ENCODE data around the gene TSPAN17. TPM values are rescaled to one million over a fixed set of nuclear protein-coding genes. Genes with fewer than 3 reads are reported as not detected.

Gene TSPAN17
- total and polyA plus RNA-seq, 2 experiments from 2014 or later: 30.2 to 32.3 TPM

DNA sequence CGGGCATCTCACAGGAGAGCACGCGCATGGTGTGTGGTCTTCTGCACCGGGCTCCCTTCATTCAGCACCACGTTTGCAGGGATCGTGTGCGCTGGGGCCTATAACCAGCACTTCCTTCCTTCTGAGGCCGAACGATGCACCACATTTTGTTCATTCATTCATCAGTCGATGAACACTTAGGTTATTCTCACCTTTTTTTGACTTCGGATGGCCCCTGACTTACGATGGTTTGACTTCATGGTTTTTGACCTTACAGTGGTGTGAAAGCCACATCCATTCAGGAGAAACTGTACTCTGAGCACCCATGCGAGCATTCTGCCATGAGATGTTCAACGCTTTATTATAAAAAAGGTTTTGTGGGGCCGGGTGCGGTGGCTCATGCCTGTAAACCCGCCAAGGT lies 27.5 kb downstream of the TSPAN17 start:
- H3K27ac ChIP-seq: no peak overlapping the region
- H3K4me3 ChIP-seq: no peak overlapping the region
- DNase-seq (ENCODE audit: low read depth in 1 of 2, low spot score in 1 of 2): no peak
- H3K27me3 ChIP-seq: no peaks in the 10 kb centered on the region
- TF ChIP-seq, protein P1, sequence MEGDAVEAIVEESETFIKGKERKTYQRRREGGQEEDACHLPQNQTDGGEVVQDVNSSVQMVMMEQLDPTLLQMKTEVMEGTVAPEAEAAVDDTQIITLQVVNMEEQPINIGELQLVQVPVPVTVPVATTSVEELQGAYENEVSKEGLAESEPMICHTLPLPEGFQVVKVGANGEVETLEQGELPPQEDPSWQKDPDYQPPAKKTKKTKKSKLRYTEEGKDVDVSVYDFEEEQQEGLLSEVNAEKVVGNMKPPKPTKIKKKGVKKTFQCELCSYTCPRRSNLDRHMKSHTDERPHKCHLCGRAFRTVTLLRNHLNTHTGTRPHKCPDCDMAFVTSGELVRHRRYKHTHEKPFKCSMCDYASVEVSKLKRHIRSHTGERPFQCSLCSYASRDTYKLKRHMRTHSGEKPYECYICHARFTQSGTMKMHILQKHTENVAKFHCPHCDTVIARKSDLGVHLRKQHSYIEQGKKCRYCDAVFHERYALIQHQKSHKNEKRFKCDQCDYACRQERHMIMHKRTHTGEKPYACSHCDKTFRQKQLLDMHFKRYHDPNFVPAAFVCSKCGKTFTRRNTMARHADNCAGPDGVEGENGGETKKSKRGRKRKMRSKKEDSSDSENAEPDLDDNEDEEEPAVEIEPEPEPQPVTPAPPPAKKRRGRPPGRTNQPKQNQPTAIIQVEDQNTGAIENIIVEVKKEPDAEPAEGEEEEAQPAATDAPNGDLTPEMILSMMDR (IDR thresholded peaks at IDR 0.05; ENCODE audit: low read depth, low read length): no peak
- no peaks in the 10 kb centered on the region for H3K4me1 ChIP-seq (ENCODE audit: low read depth)
- H3K9me3 ChIP-seq (ENCODE audit: low read depth): no peaks in the 10 kb centered on the region
- H3K36me3 ChIP-seq: no peaks in the 10 kb centered on the region

DNA sequence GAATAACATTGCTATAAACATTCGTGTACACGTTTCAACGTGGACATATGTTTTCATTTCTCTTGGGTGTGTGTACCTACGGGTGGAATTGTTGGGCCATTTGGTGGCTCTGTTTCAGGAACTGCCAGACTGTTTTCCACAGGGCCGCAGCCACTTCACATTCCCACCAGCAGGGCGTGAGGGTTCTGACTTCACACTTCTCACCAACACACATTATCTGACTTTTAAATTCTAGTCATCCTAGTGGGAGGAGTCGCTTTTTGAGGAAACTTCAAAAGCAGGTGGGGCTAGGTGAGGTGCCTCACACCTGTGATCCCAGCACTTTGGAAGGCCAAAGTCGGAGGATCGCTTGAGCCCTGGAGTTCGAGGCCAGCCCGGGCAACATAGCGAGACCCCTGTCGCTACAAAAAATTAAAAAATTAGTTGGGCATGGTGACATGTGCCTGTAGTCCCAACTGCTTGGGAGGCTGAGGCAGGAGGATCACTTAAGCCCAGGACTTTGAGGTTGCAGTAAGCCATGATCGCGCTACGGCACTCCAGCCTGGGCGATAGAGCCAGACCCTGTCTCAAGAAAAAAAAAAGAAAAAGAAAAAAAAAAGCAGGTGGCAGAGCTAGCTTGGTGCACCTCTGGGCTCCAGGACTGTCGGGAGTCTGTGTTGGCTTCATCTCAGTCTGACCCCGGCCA lies 28.5 kb downstream of the TSPAN17 start:
- no peaks in the 10 kb centered on the region for H3K9me3 ChIP-seq (ENCODE audit: low read depth)
- peak; percentile 48 to 57 for DNase-seq (ENCODE audit: low read depth in 1 of 2, low spot score in 1 of 2)

DNA sequence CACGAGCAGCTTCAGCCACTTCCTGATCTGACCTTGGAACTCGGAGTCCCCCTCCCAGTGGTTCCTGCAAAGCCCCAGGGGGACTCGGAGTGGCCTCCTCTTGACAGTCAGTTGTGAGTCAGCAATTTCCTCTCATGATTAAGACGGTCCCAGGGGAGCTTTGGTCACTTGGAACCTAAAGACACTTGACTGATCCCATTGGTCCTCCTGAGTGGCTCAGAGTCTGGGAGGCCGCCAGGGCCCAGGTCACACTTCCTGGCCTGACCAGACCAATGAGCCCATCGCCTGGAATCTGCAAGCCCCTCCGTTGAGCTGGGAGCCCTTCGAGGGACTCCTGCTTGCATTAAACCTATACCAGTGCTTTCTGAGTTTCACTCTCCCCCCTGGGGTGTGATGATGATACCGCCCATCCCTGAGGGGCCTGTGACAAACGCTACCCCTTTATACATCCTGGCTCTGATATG lies 29.1 kb downstream of the TSPAN17 start:
- Histone ChIP-seq H3K36me3 (no peaks in the 10 kb centered on the region), H3K27me3 (peaks cover 9% of the 10 kb centered on the region), H3K9me3 (ENCODE audit: low read depth) (no peaks in the 10 kb centered on the region), H3K27ac (no peak overlapping the region), H3K4me3 (no peak overlapping the region), H3K4me1 (ENCODE audit: low read depth) (no peaks in the 10 kb centered on the region)
- TF ChIP-seq, protein P1 (IDR thresholded peaks at IDR 0.05; ENCODE audit: low read depth, low read length): no peak
- peak; percentile 33 to 48 for DNase-seq (ENCODE audit: low read depth in 1 of 2, low spot score in 1 of 2)

More for the DNA sequence above, 28.5 kb downstream of the TSPAN17 start:
- Histone ChIP-seq H3K27me3 (peaks cover 9% of the 10 kb centered on the region), H3K4me1 (ENCODE audit: low read depth) (no peaks in the 10 kb centered on the region), H3K4me3 (no peak overlapping the region), H3K27ac (no peak overlapping the region), H3K36me3 (no peaks in the 10 kb centered on the region)
- TF ChIP-seq, protein P1 (IDR thresholded peaks at IDR 0.05; ENCODE audit: low read depth, low read length): peak; percentile 61

DNA sequence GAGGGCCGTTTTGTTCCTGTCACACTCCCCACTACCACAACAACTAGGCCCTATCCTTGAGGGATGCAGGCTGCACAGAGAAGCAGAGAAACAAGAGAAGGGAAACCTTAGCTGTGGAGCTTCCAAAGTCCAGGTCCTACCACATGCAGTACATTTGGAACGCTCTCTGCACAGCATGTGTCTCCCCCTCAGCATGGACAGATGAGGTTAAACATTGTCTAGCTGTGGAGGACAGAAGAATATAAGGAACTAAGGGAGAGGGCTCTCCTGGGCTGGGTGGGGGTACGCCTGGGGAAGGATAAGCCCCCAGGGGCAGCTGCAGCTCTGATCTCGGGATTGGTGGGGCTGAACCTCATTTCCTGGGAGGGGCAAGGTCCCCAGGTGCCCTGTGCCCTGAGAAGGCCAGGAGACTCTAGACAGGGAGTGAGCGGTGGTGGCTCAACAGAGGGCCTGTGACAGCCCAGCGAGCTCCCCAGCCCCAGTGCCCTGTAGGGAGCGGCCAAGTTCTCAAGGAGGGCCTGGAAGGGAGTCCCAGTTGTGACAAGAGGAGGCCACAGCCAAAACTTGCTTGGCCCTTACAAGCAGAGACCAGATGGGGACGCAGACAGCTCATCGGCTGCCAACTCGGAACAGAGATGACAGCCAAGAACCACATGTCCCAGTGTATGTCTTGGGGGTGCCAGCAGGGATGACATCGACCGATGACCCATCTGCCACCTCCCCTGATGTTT lies 30.1 kb downstream of the TSPAN17 start:
- no peak overlapping the region for H3K4me3 ChIP-seq
- H3K9me3 ChIP-seq (ENCODE audit: low read depth): no peaks in the 10 kb centered on the region
- no peaks in the 10 kb centered on the region for H3K36me3 ChIP-seq
- no peak overlapping the region for H3K27ac ChIP-seq
- DNase-seq (ENCODE audit: low read depth in 1 of 2, low spot score in 1 of 2): no peak
- TF ChIP-seq, protein P1 (IDR thresholded peaks at IDR 0.05; ENCODE audit: low read depth, low read length): no peak
- H3K4me1 ChIP-seq (ENCODE audit: low read depth): no peaks in the 10 kb centered on the region
- H3K27me3 ChIP-seq: peaks cover 9% of the 10 kb centered on the region

DNA sequence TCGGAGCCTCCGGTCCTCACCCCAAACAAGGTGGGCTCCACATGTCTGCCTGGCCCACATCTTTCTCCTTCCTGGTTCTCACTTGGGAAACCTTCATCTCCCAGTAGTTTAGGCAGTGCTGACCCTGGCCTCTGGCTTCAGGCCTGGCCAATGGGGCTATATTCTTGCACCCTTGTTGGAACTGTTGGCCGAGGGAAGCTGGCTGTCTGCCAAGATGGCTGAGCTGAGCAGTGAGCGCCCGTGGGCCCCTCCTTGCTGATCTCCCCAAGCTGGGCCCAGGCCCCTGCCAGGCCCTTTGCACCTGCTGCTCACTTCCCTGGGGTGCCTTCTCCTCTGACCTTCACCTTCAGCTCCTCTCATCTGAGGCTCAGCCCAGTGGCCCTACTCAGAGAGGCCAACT lies 31.3 kb downstream of the TSPAN17 start:
- no peaks in the 10 kb centered on the region for H3K36me3 ChIP-seq
- TF ChIP-seq, protein P1 (IDR thresholded peaks at IDR 0.05; ENCODE audit: low read depth, low read length): no peak
- H3K4me1 ChIP-seq (ENCODE audit: low read depth): no peaks in the 10 kb centered on the region
- no peaks in the 10 kb centered on the region for H3K9me3 ChIP-seq (ENCODE audit: low read depth)
- H3K27me3 ChIP-seq: peaks cover 9% of the 10 kb centered on the region
- no peak overlapping the region for H3K27ac ChIP-seq
- H3K4me3 ChIP-seq: no peak overlapping the region
- no peak for DNase-seq (ENCODE audit: low read depth in 1 of 2, low spot score in 1 of 2)

Measured in cardiac muscle cell (in vitro differentiated cells and primary cell).